Measurements from ENCODE around the gene EDC4. TPM values are rescaled to one million over a fixed set of nuclear protein-coding genes. Genes with fewer than 3 reads are reported as not detected.

EDC4 gene
- total RNA-seq, 4 donors from 2014 or later: 43.8 to 72.6 (median 53.5) TPM

GRCh38 chr16:67888331-67888730 is 15.5 kb downstream of the EDC4 start:
- no peak for TF ChIP-seq EP300 (IDR thresholded peaks at IDR 0.05)
- no peak for TF ChIP-seq POLR2AphosphoS5 (IDR thresholded peaks at IDR 0.05)
- no peak for TF ChIP-seq POLR2A (IDR thresholded peaks at IDR 0.05)
- no peak for TF ChIP-seq CTCF (IDR thresholded peaks at IDR 0.05)
- no peak overlapping the region for H3K27ac ChIP-seq
- no peaks in the 10 kb centered on the region for H3K27me3 ChIP-seq
- no peaks in the 10 kb centered on the region for H3K9me3 ChIP-seq
- WGBS, 2 donors (ENCODE audit: low coverage in 1 of 2): 83% methylated on average over 2 of the region's 3 CpGs; no CpG with 5 or more reads in 1 of the 2 donors
- peaks cover 0 to 30% (median 8%) of the 10 kb centered on the region in 3 donors for H3K4me1 ChIP-seq
- peaks cover 0 to 25% of the 10 kb centered on the region in 2 donors for H3K36me3 ChIP-seq
- no peak for ATAC-seq
- no peak overlapping the region for H3K4me3 ChIP-seq

DNA sequence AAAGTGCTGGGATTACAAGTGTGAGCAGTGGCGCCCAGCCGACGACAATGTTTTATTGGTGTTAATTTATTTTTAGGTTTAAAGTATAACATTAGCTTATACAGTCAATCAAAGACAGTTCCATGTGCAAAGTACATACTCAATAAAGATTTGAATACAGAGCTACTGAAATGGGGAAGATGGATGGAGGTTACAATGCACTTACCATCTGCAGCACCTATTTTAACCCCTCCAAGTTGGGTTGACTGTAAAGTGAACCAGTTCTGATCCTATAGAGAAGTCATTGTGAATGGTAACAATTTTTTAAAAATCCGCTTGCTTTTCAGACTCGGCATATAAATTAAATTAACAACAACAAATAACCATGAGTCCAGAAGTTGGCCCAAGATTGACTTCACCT is 19.5 kb downstream of the EDC4 start:
- no peak for TF ChIP-seq EP300 (IDR thresholded peaks at IDR 0.05)
- TF ChIP-seq CTCF (IDR thresholded peaks at IDR 0.05): no peak
- no peak for TF ChIP-seq POLR2A (IDR thresholded peaks at IDR 0.05)
- TF ChIP-seq POLR2AphosphoS5 (IDR thresholded peaks at IDR 0.05): no peak
- peaks cover 7 to 48% (median 19%) of the 10 kb centered on the region in 3 donors for H3K4me1 ChIP-seq
- H3K36me3 ChIP-seq: no peaks in the 10 kb centered on the region
- peak overlapping the region; percentile 92 to 98 for H3K4me3 ChIP-seq
- H3K27ac ChIP-seq: peak overlapping the region; percentile 45 to 99 (median 98)
- H3K9me3 ChIP-seq: no peaks in the 10 kb centered on the region
- no peaks in the 10 kb centered on the region for H3K27me3 ChIP-seq
- WGBS, 2 donors (ENCODE audit: low coverage in 1 of 2): 53 to 60% methylated on average over 2 to 5 of the region's 5 CpGs
- ATAC-seq: no peak

GRCh38 chr16:67892899-67893742 is 20.3 kb downstream of the EDC4 start, which contains the start of gene PSKH1:
PSKH1 (plus strand) TSS chr16:67893254; CDS start chr16:67908750, 15,496 bp downstream.
- peak; percentile 64 for TF ChIP-seq POLR2AphosphoS5 (IDR thresholded peaks at IDR 0.05)
- peak in 1 of 4 experiments; percentile 9 for TF ChIP-seq CTCF (IDR thresholded peaks at IDR 0.05)
- TF ChIP-seq POLR2A (IDR thresholded peaks at IDR 0.05): peak; percentile 87 to 90
- no peak for TF ChIP-seq EP300 (IDR thresholded peaks at IDR 0.05)
- H3K36me3 ChIP-seq: no peaks in the 10 kb centered on the region
- peak within 1 kb of the TSS; percentile 92 to 98 for H3K4me3 ChIP-seq
- ATAC-seq: peak; percentile 97
- peak within 1 kb of the TSS; percentile 96 to 99 (median 98) for H3K27ac ChIP-seq
- no peaks in the 10 kb centered on the region for H3K27me3 ChIP-seq
- 0 to 1% methylated on average over 1 to 9 of the region's 90 CpGs for WGBS, 2 donors (ENCODE audit: low coverage in 1 of 2)
- no peaks in the 10 kb centered on the region for H3K9me3 ChIP-seq
- H3K4me1 ChIP-seq: peaks cover 7 to 56% (median 26%) of the 10 kb centered on the region in 3 donors

DNA sequence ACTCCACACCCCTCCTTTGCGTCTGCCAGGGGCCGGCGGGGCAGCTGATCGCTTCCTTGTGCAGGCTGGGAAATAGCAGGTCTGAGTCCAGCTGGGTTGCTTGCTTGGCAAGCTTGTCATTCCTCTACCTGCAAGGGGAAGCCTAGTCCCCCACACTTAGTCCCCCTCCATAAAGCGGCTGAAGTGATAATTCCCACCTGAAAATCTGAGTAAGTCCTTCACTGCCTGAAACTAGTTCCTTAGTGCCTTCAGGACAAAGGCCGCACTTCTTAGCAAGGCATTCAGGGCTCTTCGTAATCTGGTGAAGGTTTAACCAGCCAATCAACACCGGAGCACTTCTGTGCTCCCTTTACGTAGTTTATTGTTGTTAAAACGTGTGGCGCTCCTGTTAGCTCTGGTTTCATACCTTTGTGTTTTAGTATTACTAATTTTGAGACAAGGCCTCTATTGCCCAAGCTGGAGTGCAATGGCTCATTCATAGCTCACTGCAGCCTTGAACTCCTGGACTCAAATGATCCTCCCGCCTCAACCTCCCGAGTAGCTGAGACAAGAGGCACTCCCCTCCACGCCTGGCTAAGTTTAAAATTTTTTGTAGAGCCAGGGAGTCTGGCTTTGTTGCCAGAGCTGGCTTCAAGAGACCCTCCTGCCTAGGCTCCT is 21.0 kb downstream of the EDC4 start:
- Histone ChIP-seq H3K4me3 (peak overlapping the region; percentile 92 to 98), H3K27ac (peak overlapping the region; percentile 96 to 99 (median 98)), H3K36me3 (no peaks in the 10 kb centered on the region), H3K9me3 (no peaks in the 10 kb centered on the region), H3K4me1 (peaks cover 7 to 62% (median 26%) of the 10 kb centered on the region in 3 donors), H3K27me3 (no peaks in the 10 kb centered on the region)
- no peak for ATAC-seq
- 9 to 25% methylated on average over 5 to 11 of the region's 14 CpGs for WGBS, 2 donors (ENCODE audit: low coverage in 1 of 2)
- TF ChIP-seq EP300 (IDR thresholded peaks at IDR 0.05): no peak
- no peak for TF ChIP-seq POLR2A (IDR thresholded peaks at IDR 0.05)
- TF ChIP-seq POLR2AphosphoS5 (IDR thresholded peaks at IDR 0.05): no peak
- no peak for TF ChIP-seq CTCF (IDR thresholded peaks at IDR 0.05)

All from gastroesophageal sphincter (tissue), 4 donors.